ENCODE results near the gene KCNN4.

DNA sequence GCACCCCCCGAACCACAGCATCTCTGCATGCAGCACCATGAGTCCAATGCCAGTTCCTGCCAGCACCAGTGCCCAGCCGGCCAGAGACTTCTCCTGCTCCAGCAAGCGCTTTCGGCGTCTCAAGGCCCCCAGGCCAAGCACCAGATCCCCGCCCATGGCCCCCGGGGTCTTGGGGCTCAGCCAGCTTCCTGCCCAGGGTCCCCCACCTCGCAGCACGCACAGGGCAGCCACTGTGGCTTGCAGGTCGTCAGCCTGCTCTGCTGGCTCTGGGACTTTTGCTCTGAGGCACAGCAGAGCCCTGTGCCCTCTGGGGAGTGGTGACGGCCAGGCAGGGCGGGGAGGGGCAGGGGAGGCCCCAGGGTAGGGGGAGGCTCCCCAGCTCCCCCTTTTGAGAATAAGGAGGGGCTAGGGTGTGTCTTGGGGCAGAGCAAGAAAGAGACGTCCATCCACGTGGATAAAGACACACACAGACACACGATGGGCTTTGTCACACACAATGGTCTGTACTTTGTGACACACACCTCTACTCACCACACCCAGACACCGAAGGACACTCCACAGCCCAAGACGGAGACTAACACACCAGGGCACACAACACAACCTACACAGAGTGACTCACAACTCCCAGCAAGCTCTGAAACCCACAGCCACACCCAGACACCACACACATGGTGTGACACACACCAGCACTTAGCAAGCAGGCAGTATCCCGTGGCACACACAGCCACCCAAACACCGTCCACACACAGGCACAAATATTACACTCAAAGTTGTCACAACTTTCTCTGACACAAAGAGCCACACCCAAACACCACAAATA lies at the start of gene KCNN4:
- no peak for TF ChIP-seq YY1 (IDR thresholded peaks at IDR 0.05; ENCODE audit: insufficient read depth, insufficient read length)
- no peak for TF ChIP-seq SUZ12 (IDR thresholded peaks at IDR 0.05; ENCODE audit: extremely low read depth, insufficient read depth, insufficient read length)
